Measurements from ENCODE around the gene CORO7. TPM values are rescaled to one million over a fixed set of nuclear protein-coding genes. Genes with fewer than 3 reads are reported as not detected.
"Not testable (repeated sequence)": the region's sequence is repeated elsewhere in the genome, so short reads cannot be mapped to it uniquely, and the experiment has no call there.

The CORO7 gene
- total and polyA plus RNA-seq, 2 donors: 13.7 to 15.6 TPM

GRCh38 chr16:4337540-4338088 lies 78.8 kb downstream of the CORO7 start:
- no peaks in the 10 kb centered on the region for H3K4me1 ChIP-seq (ENCODE audit: insufficient read depth)
- H3K27ac ChIP-seq (ENCODE audit: low read depth): no peak overlapping the region
- 77% methylated on average over 12 of the region's 12 CpGs for WGBS
- no peaks in the 10 kb centered on the region for H3K36me3 ChIP-seq (ENCODE audit: insufficient read depth)
- no peak overlapping the region for H3K4me3 ChIP-seq (ENCODE audit: low read depth, low read length)
- no peak for DNase-seq (ENCODE audit: extremely low spot score)

DNA sequence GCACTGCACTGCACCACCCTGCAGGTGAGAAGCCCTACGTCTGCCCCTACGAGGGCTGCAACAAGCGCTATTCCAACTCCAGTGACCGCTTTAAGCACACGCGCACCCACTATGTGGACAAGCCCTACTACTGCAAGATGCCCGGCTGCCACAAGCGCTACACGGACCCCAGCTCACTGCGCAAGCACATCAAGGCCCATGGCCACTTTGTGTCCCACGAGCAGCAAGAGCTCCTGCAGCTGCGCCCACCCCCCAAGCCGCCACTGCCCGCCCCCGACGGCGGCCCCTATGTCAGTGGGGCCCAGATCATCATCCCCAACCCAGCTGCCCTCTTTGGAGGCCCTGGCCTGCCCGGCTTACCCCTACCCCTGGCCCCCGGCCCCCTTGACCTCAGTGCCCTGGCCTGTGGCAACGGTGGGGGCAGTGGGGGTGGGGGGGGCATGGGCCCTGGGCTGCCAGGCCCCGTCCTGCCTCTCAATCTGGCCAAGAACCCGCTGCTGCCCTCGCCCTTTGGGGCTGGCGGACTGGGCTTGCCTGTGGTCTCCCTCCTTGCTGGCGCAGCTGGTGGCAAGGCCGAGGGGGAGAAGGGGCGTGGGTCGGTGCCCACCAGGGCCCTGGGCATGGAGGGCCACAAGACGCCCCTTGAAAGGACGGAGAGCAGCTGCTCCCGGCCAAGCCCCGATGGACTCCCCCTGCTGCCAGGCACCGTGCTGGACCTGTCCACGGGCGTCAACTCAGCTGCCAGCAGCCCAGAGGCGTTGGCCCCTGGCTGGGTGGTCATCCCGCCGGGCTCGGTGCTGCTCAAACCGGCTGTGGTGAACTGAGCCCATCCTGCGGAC lies 79.5 kb downstream of the CORO7 start:
- no peak overlapping the region for H3K27ac ChIP-seq (ENCODE audit: low read depth)
- WGBS: 86% methylated on average over 41 of the region's 41 CpGs
- no peaks in the 10 kb centered on the region for H3K36me3 ChIP-seq (ENCODE audit: insufficient read depth)
- DNase-seq (ENCODE audit: extremely low spot score): no peak
- H3K4me3 ChIP-seq (ENCODE audit: low read depth, low read length): no peak overlapping the region
- H3K4me1 ChIP-seq (ENCODE audit: insufficient read depth): no peaks in the 10 kb centered on the region

GRCh38 chr16:4334724-4335495 lies 81.5 kb downstream of the CORO7 start:
- H3K36me3 ChIP-seq (ENCODE audit: insufficient read depth): no peaks in the 10 kb centered on the region
- DNase-seq (ENCODE audit: extremely low spot score): no peak
- WGBS: 84% methylated on average over 32 of the region's 32 CpGs
- no peak overlapping the region for H3K27ac ChIP-seq (ENCODE audit: low read depth)
- H3K4me1 ChIP-seq (ENCODE audit: insufficient read depth): no peaks in the 10 kb centered on the region
- no peak overlapping the region for H3K4me3 ChIP-seq (ENCODE audit: low read depth, low read length)

DNA sequence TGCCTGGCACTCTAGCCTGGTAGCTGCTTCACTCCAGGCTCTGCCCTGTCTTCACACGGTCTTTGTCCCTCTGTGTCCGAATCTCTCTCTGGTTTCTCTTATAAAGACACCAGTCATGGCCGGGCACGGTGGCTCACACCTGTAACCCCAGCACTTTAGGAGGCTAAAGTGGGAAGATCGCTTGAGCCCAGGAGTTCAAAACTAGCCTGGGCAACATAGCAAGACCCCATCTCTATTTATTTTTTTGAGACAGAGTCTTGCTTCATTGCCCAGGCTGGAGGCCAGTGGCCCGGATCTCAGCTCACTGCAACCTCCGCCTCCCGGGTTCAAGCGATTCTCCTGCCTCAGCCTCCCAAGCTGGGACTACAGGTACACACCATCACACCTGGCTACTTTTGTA lies 82.7 kb downstream of the CORO7 start:
- not testable (repeated sequence) for H3K36me3 ChIP-seq (ENCODE audit: insufficient read depth); H3K4me1 ChIP-seq (ENCODE audit: insufficient read depth); H3K27ac ChIP-seq (ENCODE audit: low read depth); DNase-seq (ENCODE audit: extremely low spot score); H3K4me3 ChIP-seq (ENCODE audit: low read depth, low read length)
- 94% methylated on average over 9 of the region's 9 CpGs for WGBS

DNA sequence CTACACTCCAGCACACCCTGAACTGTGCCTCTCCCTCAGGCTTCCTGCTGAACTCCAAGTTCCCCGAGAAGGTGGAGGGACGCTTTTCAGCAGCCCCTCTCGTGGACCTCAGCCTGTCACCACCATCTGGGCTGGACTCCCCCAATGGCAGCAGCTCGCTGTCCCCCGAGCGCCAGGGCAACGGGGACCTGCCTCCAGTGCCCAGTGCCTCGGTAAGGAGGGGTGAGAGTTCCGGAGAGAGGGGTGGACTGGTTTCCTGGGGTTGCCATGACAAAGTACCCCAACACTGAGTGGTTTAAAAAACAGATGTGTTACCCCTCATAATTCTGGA lies 83.1 kb downstream of the CORO7 start:
- Histone ChIP-seq H3K27ac (ENCODE audit: low read depth) (no peak overlapping the region), H3K36me3 (ENCODE audit: insufficient read depth) (no peaks in the 10 kb centered on the region), H3K4me1 (ENCODE audit: insufficient read depth) (no peaks in the 10 kb centered on the region), H3K4me3 (ENCODE audit: low read depth, low read length) (no peak overlapping the region)
- DNase-seq (ENCODE audit: extremely low spot score): no peak
- 79% methylated on average over 9 of the region's 9 CpGs for WGBS

DNA sequence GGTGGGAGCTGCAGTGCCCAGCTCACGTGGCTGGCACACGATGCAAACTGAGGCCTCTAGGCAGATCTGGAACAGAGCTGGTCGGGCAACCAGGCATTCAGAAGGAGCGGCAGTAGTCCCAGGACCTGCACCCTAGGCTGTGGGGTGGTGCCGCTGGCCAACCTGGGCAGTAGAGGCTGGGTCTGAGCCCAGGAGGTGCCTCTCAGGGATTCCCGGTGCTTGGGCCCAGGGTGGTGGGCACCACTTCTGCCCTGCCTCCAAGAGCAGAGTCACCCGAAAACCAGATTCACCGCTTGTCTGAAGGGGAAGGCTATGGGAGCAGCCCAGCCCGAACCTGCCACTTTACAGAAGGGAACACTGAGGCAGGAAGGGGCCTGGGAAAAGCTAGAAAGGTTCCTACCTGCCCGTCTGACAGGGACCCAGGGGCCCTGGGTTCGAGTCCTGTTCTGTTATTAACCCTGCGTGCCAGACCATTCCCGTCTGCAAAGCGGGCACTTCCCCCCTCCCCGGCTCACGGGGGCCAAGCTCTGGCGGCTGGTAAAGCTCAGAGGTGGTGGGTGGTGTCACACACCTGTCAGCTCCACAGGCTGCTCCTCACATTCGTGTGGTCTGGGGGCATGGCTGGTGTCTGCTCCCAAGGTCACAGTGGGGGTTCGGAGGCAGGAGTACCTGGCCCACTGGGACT lies 83.6 kb downstream of the CORO7 start:
- Histone ChIP-seq H3K36me3 (ENCODE audit: insufficient read depth) (no peaks in the 10 kb centered on the region), H3K4me3 (ENCODE audit: low read depth, low read length) (no peak overlapping the region), H3K4me1 (ENCODE audit: insufficient read depth) (no peaks in the 10 kb centered on the region), H3K27ac (ENCODE audit: low read depth) (no peak overlapping the region)
- DNase-seq (ENCODE audit: extremely low spot score): no peak
- 86% methylated on average over 19 of the region's 19 CpGs for WGBS

DNA sequence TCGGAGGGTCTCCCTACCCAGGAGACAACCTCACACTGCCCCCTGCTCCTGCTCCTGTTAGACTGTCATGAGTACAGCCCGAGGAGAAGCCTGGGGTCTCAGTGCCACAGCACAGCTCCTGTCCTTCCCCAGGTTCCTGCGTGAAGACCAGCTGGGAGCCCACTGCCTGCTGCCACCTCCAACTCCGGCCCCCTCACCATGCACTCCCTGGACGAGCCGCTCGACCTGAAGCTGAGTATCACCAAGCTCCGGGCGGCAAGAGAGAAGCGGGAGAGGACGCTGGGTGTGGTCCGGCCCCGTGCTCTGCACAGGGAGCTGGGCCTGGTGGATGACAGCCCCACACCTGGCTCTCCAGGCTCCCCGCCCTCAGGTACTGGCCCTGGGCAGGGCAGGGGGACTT lies 84.3 kb downstream of the CORO7 start:
- WGBS: 89% methylated on average over 14 of the region's 14 CpGs
- Histone ChIP-seq H3K4me1 (ENCODE audit: insufficient read depth) (no peaks in the 10 kb centered on the region), H3K4me3 (ENCODE audit: low read depth, low read length) (no peak overlapping the region), H3K27ac (ENCODE audit: low read depth) (no peak overlapping the region), H3K36me3 (ENCODE audit: insufficient read depth) (no peaks in the 10 kb centered on the region)
- DNase-seq (ENCODE audit: extremely low spot score): no peak

GRCh38 chr16:4330277-4330874 lies 86.0 kb downstream of the CORO7 start:
- Histone ChIP-seq H3K27ac (ENCODE audit: low read depth) (no peak overlapping the region), H3K4me3 (ENCODE audit: low read depth, low read length) (no peak overlapping the region), H3K36me3 (ENCODE audit: insufficient read depth) (no peaks in the 10 kb centered on the region), H3K4me1 (ENCODE audit: insufficient read depth) (no peaks in the 10 kb centered on the region)
- DNase-seq (ENCODE audit: extremely low spot score): no peak
- WGBS: 52% methylated on average over 14 of the region's 14 CpGs

GRCh38 chr16:4328782-4329775 lies 87.3 kb downstream of the CORO7 start:
- WGBS: 35% methylated on average over 17 of the region's 17 CpGs
- DNase-seq (ENCODE audit: extremely low spot score): no peak
- Histone ChIP-seq H3K27ac (ENCODE audit: low read depth) (peak overlapping the region; percentile 51), H3K36me3 (ENCODE audit: insufficient read depth) (no peaks in the 10 kb centered on the region), H3K4me1 (ENCODE audit: insufficient read depth) (no peaks in the 10 kb centered on the region), H3K4me3 (ENCODE audit: low read depth, low read length) (no peak overlapping the region)

DNA sequence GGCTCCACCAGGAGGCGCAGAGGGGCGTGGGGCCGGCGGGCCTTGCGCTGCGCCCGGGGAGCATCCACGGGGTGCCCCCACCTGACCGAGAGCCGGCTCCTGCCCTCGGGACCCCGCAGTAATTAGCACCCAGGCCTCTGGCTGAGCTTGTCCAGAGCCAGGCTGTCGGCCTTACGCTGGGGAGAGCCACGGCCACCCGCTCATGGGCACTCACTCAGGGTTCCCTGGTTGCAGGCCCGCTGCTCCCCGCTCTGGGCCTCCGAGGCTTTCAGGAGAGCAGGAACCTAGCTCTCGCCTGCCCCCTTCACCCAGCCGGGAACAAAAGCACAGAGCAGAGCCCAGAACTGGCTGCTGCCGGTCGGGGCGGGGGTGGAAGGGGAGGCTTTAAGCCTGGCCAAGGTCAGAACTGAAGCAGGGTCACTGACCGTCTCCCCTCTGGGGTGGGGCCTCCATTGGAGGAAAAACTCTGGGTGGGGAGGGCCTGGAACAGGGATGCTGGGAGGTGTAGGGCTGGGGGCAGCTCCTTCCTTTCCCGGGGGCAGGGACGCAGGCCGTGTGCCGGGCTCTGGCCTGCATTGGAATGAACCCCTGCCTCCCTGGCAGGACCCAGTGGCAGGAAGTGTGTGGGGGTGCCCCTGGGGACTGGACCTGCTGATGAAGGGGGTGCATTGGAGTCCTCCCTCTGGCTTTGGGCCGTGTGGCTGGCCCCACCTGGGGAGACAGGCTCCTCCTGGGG lies 88.2 kb downstream of the CORO7 start:
- no peak for DNase-seq (ENCODE audit: extremely low spot score)
- H3K36me3 ChIP-seq (ENCODE audit: insufficient read depth): no peaks in the 10 kb centered on the region
- WGBS: 4% methylated on average over 30 of the region's 30 CpGs
- peak overlapping the region; percentile 51 for H3K27ac ChIP-seq (ENCODE audit: low read depth)
- peak overlapping the region; percentile 40 for H3K4me3 ChIP-seq (ENCODE audit: low read depth, low read length)
- no peaks in the 10 kb centered on the region for H3K4me1 ChIP-seq (ENCODE audit: insufficient read depth)

- no peaks in the 10 kb centered on the region for H3K36me3 ChIP-seq (ENCODE audit: insufficient read depth)
- peak overlapping the region; percentile 40 for H3K4me3 ChIP-seq (ENCODE audit: low read depth, low read length)
- peak overlapping the region; percentile 48 for H3K27ac ChIP-seq (ENCODE audit: low read depth)
- H3K4me1 ChIP-seq (ENCODE audit: insufficient read depth): no peaks in the 10 kb centered on the region
- no peak for DNase-seq (ENCODE audit: extremely low spot score)
- 5% methylated on average over 56 of the region's 57 CpGs for WGBS
Observed at GRCh38 chr16:4327386-4328045, 88.9 kb downstream of the CORO7 start.

Data from urinary bladder (tissue), 4 donors.